Astrocyte (in vitro differentiated cells and primary cell): ENCODE data around the gene TM2D3. TPM values are rescaled to one million over a fixed set of nuclear protein-coding genes. Genes with fewer than 3 reads are reported as not detected.

Source experiments
- DNase-seq: peaks from one replicate; pipeline ENCODE4 v3.0.0-alpha.2; 2010; ENCODE audit warnings: low read depth
- FAIRE-seq: peaks from 2 replicates; lab custom pipeline; 2011; peaks lifted over from hg19 to GRCh38; lab: Jason Lieb, UNC
- H2AFZ ChIP-seq: 2 replicates; pipeline ENCODE4 v1.6.0; 2012; ENCODE audit warnings: low read depth, low read length, inconsistent platforms
- H3K27ac ChIP-seq: 2 replicates; pipeline ENCODE4 v1.5.1; 2011; ENCODE audit warnings: low read depth, low read length, inconsistent platforms
- H3K27me3 ChIP-seq: 2 replicates; pipeline ENCODE4 v1.6.0; 2011; ENCODE audit warnings: low read length, inconsistent platforms; ENCODE audit not compliant: insufficient read depth
- H3K36me3 ChIP-seq: 2 replicates; pipeline ENCODE4 v1.5.1; 2011; ENCODE audit warnings: low read length, inconsistent platforms; ENCODE audit not compliant: insufficient read depth
- H3K4me1 ChIP-seq: 2 replicates; pipeline ENCODE4 v1.5.1; 2011; ENCODE audit warnings: low read length, inconsistent platforms; ENCODE audit not compliant: insufficient read depth
- H3K4me2 ChIP-seq: 2 replicates; pipeline ENCODE4 v1.6.0; 2012; ENCODE audit warnings: low read length, inconsistent platforms
- H3K4me3 ChIP-seq: 2 replicates; pipeline ENCODE4 v1.5.1; 2011; ENCODE audit warnings: low read depth, mild to moderate bottlenecking, low read length, inconsistent platforms; ENCODE audit not compliant: insufficient read depth
- H3K79me2 ChIP-seq: 2 replicates; pipeline ENCODE4 v1.6.0; 2012; ENCODE audit warnings: mild to moderate bottlenecking, low read length, inconsistent platforms; ENCODE audit not compliant: insufficient read depth
- H3K9ac ChIP-seq: 2 replicates; pipeline ENCODE4 v1.6.0; 2012; ENCODE audit warnings: mild to moderate bottlenecking, low read length, inconsistent platforms
- H3K9me3 ChIP-seq: 2 replicates; pipeline ENCODE4 v1.5.1; 2012; ENCODE audit warnings: low read depth, mild to moderate bottlenecking, low read length, inconsistent platforms; ENCODE audit not compliant: insufficient read depth
- H4K20me1 ChIP-seq: 2 replicates; pipeline ENCODE4 v1.6.0; 2012; ENCODE audit warnings: low read length, inconsistent platforms; ENCODE audit not compliant: insufficient read depth
- H3K27ac Mint-ChIP-seq: one replicate; pipeline ENCODE4 v1.8.0; 2021; ENCODE audit warnings: mild to moderate bottlenecking, mixed read lengths; ENCODE audit not compliant: unreplicated experiment
- H3K27me3 Mint-ChIP-seq: one replicate; pipeline ENCODE4 v1.8.0; 2021; ENCODE audit warnings: low read depth, mixed read lengths; ENCODE audit not compliant: unreplicated experiment
- H3K36me3 Mint-ChIP-seq: one replicate; pipeline ENCODE4 v1.8.0; 2021; ENCODE audit warnings: low read depth, mixed read lengths; ENCODE audit not compliant: unreplicated experiment
- H3K4me1 Mint-ChIP-seq: one replicate; pipeline ENCODE4 v1.8.0; 2021; ENCODE audit warnings: low read depth, mixed read lengths; ENCODE audit not compliant: unreplicated experiment
- H3K4me3 Mint-ChIP-seq: one replicate; pipeline ENCODE4 v1.8.0; 2021; ENCODE audit warnings: mild to moderate bottlenecking, moderate library complexity, mixed read lengths; ENCODE audit not compliant: unreplicated experiment
- H3K9me3 Mint-ChIP-seq: one replicate; pipeline ENCODE4 v1.8.0; 2021; ENCODE audit warnings: mild to moderate bottlenecking, mixed read lengths; ENCODE audit not compliant: unreplicated experiment
- EZH2 ChIP-seq: IDR thresholded peaks from 2 replicates; pipeline ENCODE4 v1.6.1; 2012; ENCODE audit warnings: mild to moderate bottlenecking, low read length, inconsistent platforms; ENCODE audit not compliant: insufficient read depth
- total RNA-seq: library from RNA; stranded (reverse); gene quantifications from 2 replicates; pipeline ENCODE4 v1.2.1, GENCODE V29; 2021
- TF ChIP-seq, protein P1 (sequence below): IDR thresholded peaks from 2 replicates; pipeline ENCODE4 v1.5.1; 2011; ENCODE audit warnings: low read depth, mild to moderate bottlenecking, inconsistent platforms, low read length, moderate library complexity; ENCODE audit not compliant: insufficient read depth

TM2D3 gene
- total RNA-seq, 1 donor from 2014 or later: 28.1 TPM

DNA sequence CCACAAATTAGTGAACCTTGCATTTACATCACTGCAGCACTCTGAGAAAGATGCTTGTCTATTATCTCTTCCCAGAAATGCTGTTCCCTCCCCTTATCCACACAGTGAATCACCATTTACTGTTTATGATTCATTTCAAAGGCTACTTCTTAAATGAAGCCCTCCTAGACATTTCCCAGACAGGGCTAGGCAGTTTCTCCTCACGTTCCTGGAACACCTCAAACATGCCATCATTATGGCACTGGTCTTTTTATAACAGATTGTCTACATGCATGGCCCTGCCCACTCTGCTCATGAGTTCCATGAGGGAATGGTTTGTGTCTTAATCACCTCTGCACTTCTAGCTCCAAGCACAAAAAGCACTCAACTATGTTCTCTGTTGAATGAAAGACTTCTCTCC is 32.2 kb upstream of the TM2D3 start:
- FAIRE-seq: peak; percentile 97
- Mint-ChIP-seq H3K4me3 (no peak overlapping the region), H3K36me3 (peaks cover 5% of the 10 kb centered on the region), H3K27me3 (no peaks in the 10 kb centered on the region), H3K4me1 (peaks cover 26% of the 10 kb centered on the region), H3K27ac (peak overlapping the region; percentile 91), H3K9me3 (no peaks in the 10 kb centered on the region)
- Histone ChIP-seq H3K4me3 (no peak overlapping the region), H3K79me2 (no peaks in the 10 kb centered on the region), H3K4me1 (peaks cover 3% of the 10 kb centered on the region), H3K27me3 (no peaks in the 10 kb centered on the region), H2AFZ (no peak overlapping the region), H3K4me2 (peak overlapping the region; percentile 31), H3K9ac (no peak overlapping the region), H4K20me1 (no peaks in the 10 kb centered on the region), H3K9me3 (no peaks in the 10 kb centered on the region), H3K36me3 (peaks cover 8% of the 10 kb centered on the region), H3K27ac (peak overlapping the region; percentile 61)
- peak; percentile 85 for DNase-seq
- TF ChIP-seq EZH2: no peak
- TF ChIP-seq, protein P1, sequence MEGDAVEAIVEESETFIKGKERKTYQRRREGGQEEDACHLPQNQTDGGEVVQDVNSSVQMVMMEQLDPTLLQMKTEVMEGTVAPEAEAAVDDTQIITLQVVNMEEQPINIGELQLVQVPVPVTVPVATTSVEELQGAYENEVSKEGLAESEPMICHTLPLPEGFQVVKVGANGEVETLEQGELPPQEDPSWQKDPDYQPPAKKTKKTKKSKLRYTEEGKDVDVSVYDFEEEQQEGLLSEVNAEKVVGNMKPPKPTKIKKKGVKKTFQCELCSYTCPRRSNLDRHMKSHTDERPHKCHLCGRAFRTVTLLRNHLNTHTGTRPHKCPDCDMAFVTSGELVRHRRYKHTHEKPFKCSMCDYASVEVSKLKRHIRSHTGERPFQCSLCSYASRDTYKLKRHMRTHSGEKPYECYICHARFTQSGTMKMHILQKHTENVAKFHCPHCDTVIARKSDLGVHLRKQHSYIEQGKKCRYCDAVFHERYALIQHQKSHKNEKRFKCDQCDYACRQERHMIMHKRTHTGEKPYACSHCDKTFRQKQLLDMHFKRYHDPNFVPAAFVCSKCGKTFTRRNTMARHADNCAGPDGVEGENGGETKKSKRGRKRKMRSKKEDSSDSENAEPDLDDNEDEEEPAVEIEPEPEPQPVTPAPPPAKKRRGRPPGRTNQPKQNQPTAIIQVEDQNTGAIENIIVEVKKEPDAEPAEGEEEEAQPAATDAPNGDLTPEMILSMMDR: no peak

DNA sequence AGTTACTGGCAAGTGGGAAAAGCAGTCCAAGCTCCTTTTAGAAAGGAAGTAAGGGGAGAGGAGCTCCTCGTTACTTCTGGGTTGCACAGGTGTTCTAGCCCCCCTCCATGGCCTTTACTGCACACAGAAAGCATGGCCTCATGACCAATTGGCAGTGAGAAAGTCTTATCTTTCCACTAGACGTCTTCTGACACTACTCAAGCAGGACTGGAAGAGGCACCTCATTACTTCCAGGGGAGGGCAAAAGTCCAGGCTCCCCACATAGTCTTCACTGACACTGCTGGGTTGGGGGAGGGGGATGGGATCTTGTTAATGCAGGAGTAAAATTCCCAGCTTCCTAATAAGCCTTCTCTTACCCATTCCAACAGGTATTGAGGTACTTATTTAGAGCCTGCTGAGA is 27.6 kb upstream of the TM2D3 start:
- peaks cover 5% of the 10 kb centered on the region for H3K36me3 ChIP-seq
- Mint-ChIP-seq H3K27ac (no peak overlapping the region), H3K4me3 (no peak overlapping the region), H3K9me3 (peaks cover 2% of the 10 kb centered on the region), H3K27me3 (no peaks in the 10 kb centered on the region), H3K4me1 (peaks cover 36% of the 10 kb centered on the region), H3K36me3 (peaks cover 7% of the 10 kb centered on the region)
- FAIRE-seq: no peak
- no peak overlapping the region for H2AFZ ChIP-seq
- TF ChIP-seq EZH2: no peak
- TF ChIP-seq, protein P1: no peak
- no peaks in the 10 kb centered on the region for H4K20me1 ChIP-seq
- no peak overlapping the region for H3K9ac ChIP-seq
- no peak overlapping the region for H3K4me2 ChIP-seq
- peaks cover 17% of the 10 kb centered on the region for H3K4me1 ChIP-seq
- H3K27ac ChIP-seq: no peak overlapping the region
- H3K4me3 ChIP-seq: no peak overlapping the region
- DNase-seq: no peak
- no peaks in the 10 kb centered on the region for H3K9me3 ChIP-seq
- H3K79me2 ChIP-seq: no peaks in the 10 kb centered on the region
- H3K27me3 ChIP-seq: no peaks in the 10 kb centered on the region

- Histone ChIP-seq H3K9me3 (no peaks in the 10 kb centered on the region), H2AFZ (no peak overlapping the region), H3K79me2 (no peaks in the 10 kb centered on the region), H3K9ac (no peak overlapping the region), H3K4me3 (no peak overlapping the region), H3K27me3 (no peaks in the 10 kb centered on the region), H3K4me1 (peaks cover 16% of the 10 kb centered on the region), H3K36me3 (no peaks in the 10 kb centered on the region), H3K27ac (no peak overlapping the region), H3K4me2 (no peak overlapping the region), H4K20me1 (no peaks in the 10 kb centered on the region)
- Mint-ChIP-seq H3K9me3 (peaks cover 2% of the 10 kb centered on the region), H3K4me1 (peaks cover 23% of the 10 kb centered on the region), H3K27me3 (no peaks in the 10 kb centered on the region), H3K36me3 (peaks cover 19% of the 10 kb centered on the region), H3K4me3 (peak overlapping the region; percentile 58), H3K27ac (peak overlapping the region; percentile 100)
- FAIRE-seq (no peak), DNase-seq (no peak)
- TF ChIP-seq, protein P1: no peak
- no peak for TF ChIP-seq EZH2
These were observed 24.7 kb upstream of the TM2D3 start for GRCh38 chr15:101676921-101677329.
